GM18505 (cell line): ENCODE data around the gene PDE4D.

Source experiments
- ATAC-seq: cut with Tn5 transposase; IDR thresholded peaks from one replicate; pipeline ENCODE4 v1.9.1; 2021; ENCODE audit not compliant: unreplicated experiment
- POLR2A ChIP-seq: IDR thresholded peaks from 4 replicates; pipeline ENCODE4 v1.6.1; 2011; ENCODE audit warnings: borderline replicate concordance; ENCODE audit not compliant: insufficient read depth, insufficient read length; ENCODE audit errors: extremely low read depth

The PDE4D gene

GRCh38 chr5:59301727-59302126 lies 591.8 kb downstream of the PDE4D start:
- no peak for TF ChIP-seq POLR2A
- no peak for ATAC-seq

GRCh38 chr5:59300930-59301329 lies 592.6 kb downstream of the PDE4D start:
- TF ChIP-seq POLR2A: no peak
- no peak for ATAC-seq

GRCh38 chr5:59299006-59299405 lies 594.5 kb downstream of the PDE4D start:
- no peak for TF ChIP-seq POLR2A
- no peak for ATAC-seq

GRCh38 chr5:59296317-59297264 lies 596.9 kb downstream of the PDE4D start:
- TF ChIP-seq POLR2A: no peak
- no peak for ATAC-seq

GRCh38 chr5:59293700-59294099 lies 599.8 kb downstream of the PDE4D start:
- no peak for TF ChIP-seq POLR2A

GRCh38 chr5:59291941-59292340 lies 601.6 kb downstream of the PDE4D start:
- no peak for TF ChIP-seq POLR2A
- ATAC-seq: no peak

More at GRCh38 chr5:59293700-59294099, 599.8 kb downstream of the PDE4D start:
- ATAC-seq: no peak

GRCh38 chr5:59287884-59288283 lies 605.6 kb downstream of the PDE4D start:
- no peak for TF ChIP-seq POLR2A
- no peak for ATAC-seq

- no peak for ATAC-seq
- TF ChIP-seq POLR2A: no peak
These were observed 606.2 kb downstream of the PDE4D start for GRCh38 chr5:59287361-59287760.

- no peak for TF ChIP-seq POLR2A
- ATAC-seq: no peak
These were observed 607.0 kb downstream of the PDE4D start for GRCh38 chr5:59286510-59286909.

GRCh38 chr5:59285300-59286016 lies 608.1 kb downstream of the PDE4D start:
- no peak for TF ChIP-seq POLR2A
- ATAC-seq: no peak

GRCh38 chr5:59282726-59283125 lies 610.8 kb downstream of the PDE4D start:
- no peak for ATAC-seq
- TF ChIP-seq POLR2A: no peak

- no peak for ATAC-seq
- TF ChIP-seq POLR2A: no peak
These were observed 613.5 kb downstream of the PDE4D start for GRCh38 chr5:59279979-59280378.

GRCh38 chr5:59276917-59277372 lies 616.6 kb downstream of the PDE4D start:
- TF ChIP-seq POLR2A: no peak
- ATAC-seq: no peak

- no peak for TF ChIP-seq POLR2A
- ATAC-seq: no peak
These were observed 617.2 kb downstream of the PDE4D start for GRCh38 chr5:59276325-59276675.
